K562 (cell line): ENCODE results near the gene KIAA0825.

ENCODE experiments used
- CTCF ChIP-seq, 3 experiments: IDR thresholded peaks in 2 of 3; conservative IDR thresholded peaks in 1 of 3; 2 replicates each; pipeline ENCODE4 v1.5.1; 2011 to 2012; ENCODE audit warnings: low read length in 3 of 3, mild to moderate bottlenecking in 3 of 3, control low read depth in 2 of 3, improper control_type of control experiment in 1 of 3, inconsistent platforms in 1 of 3, low read depth in 1 of 3, mixed read lengths in 1 of 3, moderate library complexity in 1 of 3; ENCODE audit not compliant: insufficient read depth in 2 of 3
- KLF6 ChIP-seq: fragments of 250-450 bp; sonication (Bioruptor Pico); IDR thresholded peaks from 2 replicates; pipeline ENCODE4 v1.4.0; 2020; ENCODE audit warnings: mild to moderate bottlenecking, moderate library complexity, borderline replicate concordance
- NRF1 ChIP-seq, 2 experiments: fragments of 450-650 bp; IDR thresholded peaks in 1 of 2; conservative IDR thresholded peaks in 1 of 2; 2 replicates each; pipeline ENCODE4 v1.6.1; 2014; ENCODE audit warnings: mild to moderate bottlenecking in 2 of 2
- POLR2AphosphoS5 ChIP-seq: IDR thresholded peaks from 2 replicates; pipeline ENCODE4 v1.6.1; 2011; ENCODE audit warnings: mild to moderate bottlenecking, low read depth, low read length, moderate library complexity; ENCODE audit not compliant: control insufficient read depth, insufficient read depth
- SIN3A ChIP-seq, 2 experiments: fragments of 150-350 bp in 1 of 2; IDR thresholded peaks; 2 replicates each; pipeline ENCODE4 v1.6.1; 2011 to 2016; ENCODE audit warnings: borderline replicate concordance in 2 of 2, low read depth in 2 of 2, low read length in 2 of 2, mild to moderate bottlenecking in 2 of 2, moderate library complexity in 2 of 2; ENCODE audit not compliant: control insufficient read depth in 1 of 2
- SMC3 ChIP-seq: conservative IDR thresholded peaks from 2 replicates; pipeline ENCODE4 v1.6.1; 2011; ENCODE audit warnings: low read depth, low read length, improper control_type of control experiment; ENCODE audit not compliant: insufficient read depth
- ZNF263 ChIP-seq: sonication (generic); formaldehyde crosslinking; IDR thresholded peaks from 2 replicates; pipeline ENCODE4 v1.8.0; 2022; ENCODE audit warnings: mild to moderate bottlenecking, missing genetic modification reagents, borderline replicate concordance
- TF ChIP-seq, protein P1 (sequence below): fragments of 450-650 bp; formaldehyde crosslinking; IDR thresholded peaks from 2 replicates; pipeline ENCODE4 v1.4.0; 2022; ENCODE audit warnings: missing genetic modification characterization
- TF ChIP-seq, protein P2 (sequence below), 2 experiments: fragments of 450-650 bp in 1 of 2; sonication (generic) in 1 of 2; formaldehyde crosslinking in 1 of 2; IDR thresholded peaks in 1 of 2; conservative IDR thresholded peaks in 1 of 2; 2 replicates each; pipeline versions ENCODE4 v1.6.1 to v1.8.1; 2016 to 2023; ENCODE audit warnings: mild to moderate bottlenecking in 2 of 2, moderate library complexity in 2 of 2, inconsistent platforms in 1 of 2, missing genetic modification reagents in 1 of 2

DNA sequence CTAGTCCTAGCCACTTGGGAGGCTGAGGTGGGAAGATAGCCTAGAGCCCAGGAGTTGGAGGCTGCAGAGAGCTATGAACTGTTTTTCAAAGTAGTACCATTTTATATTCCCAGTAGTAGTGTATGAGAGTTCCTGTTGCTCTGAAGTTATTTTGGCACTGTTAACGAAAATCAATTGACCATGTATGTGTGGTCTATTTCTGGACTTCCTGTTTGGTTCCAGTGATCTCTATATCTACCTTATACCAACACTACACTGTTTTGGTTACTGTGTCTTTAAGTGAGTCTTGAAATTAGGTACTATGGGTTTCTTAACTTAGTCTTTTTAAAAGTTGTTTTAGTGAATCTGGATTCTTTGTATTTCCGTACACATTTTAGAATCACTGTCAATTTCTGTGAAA, 13.6 kb upstream of the KIAA0825 start:
- no peak for TF ChIP-seq KLF6 (CRISPR knock-in tag)
- no peak for TF ChIP-seq CTCF (IDR thresholded peaks at IDR 0.05 in 2 of 3, conservative IDR thresholded peaks at IDR 0.05 in 1 of 3; ENCODE audit: insufficient read depth in 2 of 3, low read depth in 1 of 3, low read length in 3 of 3)
- TF ChIP-seq SIN3A (IDR thresholded peaks at IDR 0.05; ENCODE audit: borderline replicate concordance in 2 of 2, control insufficient read depth in 1 of 2, low read depth in 2 of 2, low read length in 2 of 2): no peak
- TF ChIP-seq ZNF263 (CRISPR knock-in tag): no peak
- TF ChIP-seq, protein P1, sequence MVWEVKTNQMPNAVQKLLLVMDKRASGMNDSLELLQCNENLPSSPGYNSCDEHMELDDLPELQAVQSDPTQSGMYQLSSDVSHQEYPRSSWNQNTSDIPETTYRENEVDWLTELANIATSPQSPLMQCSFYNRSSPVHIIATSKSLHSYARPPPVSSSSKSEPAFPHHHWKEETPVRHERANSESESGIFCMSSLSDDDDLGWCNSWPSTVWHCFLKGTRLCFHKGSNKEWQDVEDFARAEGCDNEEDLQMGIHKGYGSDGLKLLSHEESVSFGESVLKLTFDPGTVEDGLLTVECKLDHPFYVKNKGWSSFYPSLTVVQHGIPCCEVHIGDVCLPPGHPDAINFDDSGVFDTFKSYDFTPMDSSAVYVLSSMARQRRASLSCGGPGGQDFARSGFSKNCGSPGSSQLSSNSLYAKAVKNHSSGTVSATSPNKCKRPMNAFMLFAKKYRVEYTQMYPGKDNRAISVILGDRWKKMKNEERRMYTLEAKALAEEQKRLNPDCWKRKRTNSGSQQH (CRISPR knock-in tag): no peak
- TF ChIP-seq NRF1 (conservative IDR thresholded peaks at IDR 0.05 in 1 of 2, IDR thresholded peaks at IDR 0.05 in 1 of 2): no peak
- TF ChIP-seq SMC3: no peak
- TF ChIP-seq POLR2AphosphoS5: no peak
- TF ChIP-seq, protein P2, sequence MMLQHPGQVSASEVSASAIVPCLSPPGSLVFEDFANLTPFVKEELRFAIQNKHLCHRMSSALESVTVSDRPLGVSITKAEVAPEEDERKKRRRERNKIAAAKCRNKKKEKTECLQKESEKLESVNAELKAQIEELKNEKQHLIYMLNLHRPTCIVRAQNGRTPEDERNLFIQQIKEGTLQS (IDR thresholded peaks at IDR 0.05): no peak
- TF ChIP-seq, protein P2 (CRISPR knock-in tag; conservative IDR thresholded peaks at IDR 0.05): no peak
